ENCODE data around the gene INPP4B. TPM values are rescaled to one million over a fixed set of nuclear protein-coding genes. Genes with fewer than 3 reads are reported as not detected.

The INPP4B gene
- total RNA-seq, 1 donor from 2014 or later = 16.8 TPM

- DNase-seq (ENCODE audit: low spot score) = no peak
- Mint-ChIP-seq H3K27me3 (ENCODE audit: insufficient read depth) (no peaks in the 10 kb centered on the region), H3K4me3 (no peak overlapping the region), H3K9me3 (no peaks in the 10 kb centered on the region), H3K4me1 (ENCODE audit: low read depth) (no peaks in the 10 kb centered on the region), H3K27ac (no peak overlapping the region), H3K36me3 (ENCODE audit: low read depth) (peaks cover 6% of the 10 kb centered on the region)
- intact Hi-C loops (cut with micrococcal nuclease) = no loop called here
These were observed 615.1 kb downstream of the INPP4B start for GRCh38 chr4:142230991-142231390.

- no peak overlapping the region for H3K4me3 Mint-ChIP-seq
- H3K27ac Mint-ChIP-seq = no peak overlapping the region
- H3K9me3 Mint-ChIP-seq = no peaks in the 10 kb centered on the region
- no peaks in the 10 kb centered on the region for H3K4me1 Mint-ChIP-seq (ENCODE audit: low read depth)
- no peak for DNase-seq (ENCODE audit: low spot score)
- intact Hi-C loops (cut with micrococcal nuclease) = no loop called here
- peaks cover 4% of the 10 kb centered on the region for H3K36me3 Mint-ChIP-seq (ENCODE audit: low read depth)
- no peaks in the 10 kb centered on the region for H3K27me3 Mint-ChIP-seq (ENCODE audit: insufficient read depth)
These were observed 620.1 kb downstream of the INPP4B start for GRCh38 chr4:142226014-142226413.

GRCh38 chr4:142222127-142222526, 624.0 kb downstream of the INPP4B start:
- intact Hi-C loops (cut with micrococcal nuclease) = no loop called here
- no peaks in the 10 kb centered on the region for H3K9me3 Mint-ChIP-seq
- no peak overlapping the region for H3K27ac Mint-ChIP-seq
- H3K36me3 Mint-ChIP-seq (ENCODE audit: low read depth) = peaks cover 4% of the 10 kb centered on the region
- no peaks in the 10 kb centered on the region for H3K27me3 Mint-ChIP-seq (ENCODE audit: insufficient read depth)
- no peak overlapping the region for H3K4me3 Mint-ChIP-seq
- no peaks in the 10 kb centered on the region for H3K4me1 Mint-ChIP-seq (ENCODE audit: low read depth)
- no peak for DNase-seq (ENCODE audit: low spot score)

- no peaks in the 10 kb centered on the region for H3K4me1 Mint-ChIP-seq (ENCODE audit: low read depth)
- no peak for DNase-seq (ENCODE audit: low spot score)
- no peak overlapping the region for H3K4me3 Mint-ChIP-seq
- H3K9me3 Mint-ChIP-seq = no peaks in the 10 kb centered on the region
- no peak overlapping the region for H3K27ac Mint-ChIP-seq
- no peaks in the 10 kb centered on the region for H3K36me3 Mint-ChIP-seq (ENCODE audit: low read depth)
- no peaks in the 10 kb centered on the region for H3K27me3 Mint-ChIP-seq (ENCODE audit: insufficient read depth)
- intact Hi-C loops (cut with micrococcal nuclease) = no loop called here
These were observed 627.4 kb downstream of the INPP4B start for GRCh38 chr4:142218726-142219125.

GRCh38 chr4:142211444-142211843, 634.7 kb downstream of the INPP4B start:
- intact Hi-C loops (cut with micrococcal nuclease) = no loop called here
- no peak overlapping the region for H3K27ac Mint-ChIP-seq
- no peak for DNase-seq (ENCODE audit: low spot score)
- no peaks in the 10 kb centered on the region for H3K27me3 Mint-ChIP-seq (ENCODE audit: insufficient read depth)
- H3K9me3 Mint-ChIP-seq = no peaks in the 10 kb centered on the region
- H3K4me3 Mint-ChIP-seq = no peak overlapping the region
- H3K36me3 Mint-ChIP-seq (ENCODE audit: low read depth) = peaks cover 2% of the 10 kb centered on the region
- H3K4me1 Mint-ChIP-seq (ENCODE audit: low read depth) = no peaks in the 10 kb centered on the region

GRCh38 chr4:142203505-142203904, 642.6 kb downstream of the INPP4B start:
- Mint-ChIP-seq H3K27ac (no peak overlapping the region), H3K27me3 (ENCODE audit: insufficient read depth) (no peaks in the 10 kb centered on the region), H3K4me1 (ENCODE audit: low read depth) (no peaks in the 10 kb centered on the region), H3K4me3 (no peak overlapping the region), H3K9me3 (no peaks in the 10 kb centered on the region), H3K36me3 (ENCODE audit: low read depth) (peaks cover 4% of the 10 kb centered on the region)
- no peak for DNase-seq (ENCODE audit: low spot score)
- intact Hi-C loops (cut with micrococcal nuclease) = no loop called here

GRCh38 chr4:142202404-142203332, 643.4 kb downstream of the INPP4B start:
- Mint-ChIP-seq H3K27me3 (ENCODE audit: insufficient read depth) (no peaks in the 10 kb centered on the region), H3K4me1 (ENCODE audit: low read depth) (no peaks in the 10 kb centered on the region), H3K27ac (no peak overlapping the region), H3K9me3 (no peaks in the 10 kb centered on the region), H3K36me3 (ENCODE audit: low read depth) (peaks cover 4% of the 10 kb centered on the region), H3K4me3 (no peak overlapping the region)
- no peak for DNase-seq (ENCODE audit: low spot score)
- intact Hi-C loops (cut with micrococcal nuclease) = no loop called here

GRCh38 chr4:142201041-142201440, 645.1 kb downstream of the INPP4B start:
- Mint-ChIP-seq H3K27ac (no peak overlapping the region), H3K36me3 (ENCODE audit: low read depth) (peaks cover 2% of the 10 kb centered on the region), H3K4me1 (ENCODE audit: low read depth) (no peaks in the 10 kb centered on the region), H3K4me3 (no peak overlapping the region), H3K9me3 (no peaks in the 10 kb centered on the region), H3K27me3 (ENCODE audit: insufficient read depth) (no peaks in the 10 kb centered on the region)
- no peak for DNase-seq (ENCODE audit: low spot score)
- intact Hi-C loops (cut with micrococcal nuclease) = no loop called here

GRCh38 chr4:142194905-142195304, 651.2 kb downstream of the INPP4B start:
- Mint-ChIP-seq H3K27me3 (ENCODE audit: insufficient read depth) (no peaks in the 10 kb centered on the region), H3K36me3 (ENCODE audit: low read depth) (peaks cover 4% of the 10 kb centered on the region), H3K9me3 (no peaks in the 10 kb centered on the region), H3K4me3 (no peak overlapping the region), H3K4me1 (ENCODE audit: low read depth) (no peaks in the 10 kb centered on the region), H3K27ac (no peak overlapping the region)
- intact Hi-C loops (cut with micrococcal nuclease) = no loop called here
- DNase-seq (ENCODE audit: low spot score) = no peak

GRCh38 chr4:142191901-142192300, 654.2 kb downstream of the INPP4B start:
- Mint-ChIP-seq H3K27ac (no peak overlapping the region), H3K4me1 (ENCODE audit: low read depth) (no peaks in the 10 kb centered on the region), H3K4me3 (no peak overlapping the region), H3K9me3 (no peaks in the 10 kb centered on the region), H3K36me3 (ENCODE audit: low read depth) (peaks cover 4% of the 10 kb centered on the region), H3K27me3 (ENCODE audit: insufficient read depth) (no peaks in the 10 kb centered on the region)
- intact Hi-C loops (cut with micrococcal nuclease) = no loop called here
- no peak for DNase-seq (ENCODE audit: low spot score)

- Mint-ChIP-seq H3K27me3 (ENCODE audit: insufficient read depth) (no peaks in the 10 kb centered on the region), H3K4me1 (ENCODE audit: low read depth) (no peaks in the 10 kb centered on the region), H3K4me3 (no peak overlapping the region), H3K27ac (no peak overlapping the region), H3K36me3 (ENCODE audit: low read depth) (no peaks in the 10 kb centered on the region), H3K9me3 (no peaks in the 10 kb centered on the region)
- no peak for DNase-seq (ENCODE audit: low spot score)
- intact Hi-C loops (cut with micrococcal nuclease) = no loop called here
These were observed 665.1 kb downstream of the INPP4B start for GRCh38 chr4:142181021-142181420.

- DNase-seq (ENCODE audit: low spot score) = no peak
- no peaks in the 10 kb centered on the region for H3K4me1 Mint-ChIP-seq (ENCODE audit: low read depth)
- no peaks in the 10 kb centered on the region for H3K9me3 Mint-ChIP-seq
- H3K36me3 Mint-ChIP-seq (ENCODE audit: low read depth) = peaks cover 3% of the 10 kb centered on the region
- no peak overlapping the region for H3K27ac Mint-ChIP-seq
- intact Hi-C loops (cut with micrococcal nuclease) = no loop called here
- no peaks in the 10 kb centered on the region for H3K27me3 Mint-ChIP-seq (ENCODE audit: insufficient read depth)
- no peak overlapping the region for H3K4me3 Mint-ChIP-seq
These were observed 676.9 kb downstream of the INPP4B start for GRCh38 chr4:142169216-142169615.

- H3K27me3 Mint-ChIP-seq (ENCODE audit: insufficient read depth) = no peaks in the 10 kb centered on the region
- intact Hi-C loops (cut with micrococcal nuclease) = no loop called here
- no peak overlapping the region for H3K27ac Mint-ChIP-seq
- H3K36me3 Mint-ChIP-seq (ENCODE audit: low read depth) = peaks cover 3% of the 10 kb centered on the region
- no peak overlapping the region for H3K4me3 Mint-ChIP-seq
- no peaks in the 10 kb centered on the region for H3K4me1 Mint-ChIP-seq (ENCODE audit: low read depth)
- H3K9me3 Mint-ChIP-seq = no peaks in the 10 kb centered on the region
- DNase-seq (ENCODE audit: low spot score) = no peak
These were observed 677.9 kb downstream of the INPP4B start for GRCh38 chr4:142168181-142168580.
